HG02759 (cell line): ENCODE data around the gene GBA2.

Source experiments
- ATAC-seq: cut with Tn5 transposase; IDR thresholded peaks from one replicate; pipeline ENCODE4 v1.9.1; 2021; ENCODE audit warnings: mild to moderate bottlenecking, moderate library complexity; ENCODE audit not compliant: unreplicated experiment

Gene GBA2

DNA sequence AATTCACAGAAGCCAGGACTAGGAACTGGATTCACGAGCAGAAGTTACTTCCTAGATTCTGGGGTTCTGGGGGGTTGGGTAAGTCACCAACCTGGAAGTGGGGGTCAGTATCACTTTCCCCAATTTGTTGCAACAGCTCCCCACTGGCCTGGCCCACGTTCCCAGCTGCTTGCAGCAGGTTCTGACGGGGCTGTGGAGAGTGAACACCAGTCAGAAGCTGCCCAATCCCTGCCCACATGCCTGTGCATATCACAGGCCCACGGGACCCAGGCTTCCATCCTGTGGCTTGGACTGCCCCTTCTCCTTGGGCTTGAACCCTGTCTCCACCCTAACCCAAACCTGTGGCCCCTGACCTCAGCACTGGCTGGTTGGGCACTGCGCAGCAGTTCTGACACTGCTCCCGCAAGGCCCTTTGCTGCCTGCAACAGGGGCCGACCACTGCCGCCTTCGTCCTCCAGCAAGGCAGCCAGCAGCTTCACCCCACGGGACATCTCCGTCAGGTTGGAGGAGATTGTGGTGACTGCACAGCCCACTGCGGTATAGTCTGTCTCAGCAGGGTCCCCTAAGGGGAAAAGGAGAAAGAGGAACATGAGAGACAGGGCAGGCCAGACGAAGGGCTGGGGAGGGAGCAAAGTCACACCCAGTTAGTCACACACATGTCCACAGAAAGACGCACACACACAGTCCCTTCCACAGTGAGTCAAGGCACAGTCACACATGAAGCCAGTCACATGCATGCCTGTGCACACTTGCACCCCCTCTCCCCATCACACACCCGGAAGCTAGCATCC is 30.1 kb downstream of the GBA2 start:
- no peak for ATAC-seq

- no peak for ATAC-seq
Measured at GRCh38 chr9:35717132-35717870, 31.7 kb downstream of the GBA2 start.

DNA sequence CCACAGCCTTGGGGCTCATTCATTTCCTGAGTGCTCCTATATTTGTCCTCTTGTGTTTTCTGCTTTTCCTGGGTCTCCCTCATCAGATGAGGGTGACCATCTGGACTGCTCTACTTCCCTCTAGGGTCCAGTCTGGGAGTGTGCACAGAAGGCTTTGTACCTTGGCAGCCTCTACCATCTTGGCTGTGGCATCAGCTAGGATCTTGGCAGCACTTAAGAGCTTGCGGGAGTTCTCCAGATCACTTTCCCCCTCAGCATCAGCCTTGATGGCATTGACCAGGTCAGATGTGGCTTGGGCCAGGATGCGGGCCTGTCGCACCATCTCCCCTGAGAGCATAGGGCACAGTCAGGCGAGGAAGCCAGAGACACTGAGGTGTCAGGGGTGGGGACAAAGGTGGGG is 32.8 kb downstream of the GBA2 start:
- no peak for ATAC-seq

DNA sequence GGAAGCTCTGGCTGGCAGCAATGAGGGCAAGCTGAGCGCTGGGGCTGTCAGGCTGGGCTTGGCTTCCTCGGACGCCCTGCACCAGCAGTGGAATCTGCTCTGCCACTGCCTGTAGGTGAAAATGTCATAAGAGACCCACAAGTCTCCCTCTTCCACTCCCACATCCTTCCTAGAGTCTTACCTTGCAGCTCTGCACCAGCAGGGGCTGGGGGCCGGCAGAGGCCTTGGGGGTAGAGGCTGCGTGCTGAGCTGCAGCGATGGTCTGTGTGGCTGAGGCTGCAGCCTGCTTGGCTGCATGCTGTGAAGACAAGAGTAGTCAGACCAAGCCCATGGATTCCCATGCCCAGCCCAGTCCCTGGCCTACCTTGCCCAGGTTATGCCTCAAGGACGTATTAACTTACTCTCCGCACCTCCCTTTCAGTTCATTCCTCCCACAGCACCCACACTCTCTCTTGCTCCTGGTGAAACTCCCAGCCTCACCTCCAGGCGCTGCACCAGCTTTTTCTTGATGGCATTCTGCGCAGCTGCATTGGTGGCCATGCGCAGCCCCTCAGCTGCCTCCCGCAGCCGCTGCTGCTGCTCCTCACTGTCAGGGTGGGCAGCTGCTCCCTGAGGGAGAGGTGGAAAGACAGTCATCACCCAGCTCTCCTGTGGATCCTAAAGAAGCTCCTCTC is 34.3 kb downstream of the GBA2 start:
- no peak for ATAC-seq

DNA sequence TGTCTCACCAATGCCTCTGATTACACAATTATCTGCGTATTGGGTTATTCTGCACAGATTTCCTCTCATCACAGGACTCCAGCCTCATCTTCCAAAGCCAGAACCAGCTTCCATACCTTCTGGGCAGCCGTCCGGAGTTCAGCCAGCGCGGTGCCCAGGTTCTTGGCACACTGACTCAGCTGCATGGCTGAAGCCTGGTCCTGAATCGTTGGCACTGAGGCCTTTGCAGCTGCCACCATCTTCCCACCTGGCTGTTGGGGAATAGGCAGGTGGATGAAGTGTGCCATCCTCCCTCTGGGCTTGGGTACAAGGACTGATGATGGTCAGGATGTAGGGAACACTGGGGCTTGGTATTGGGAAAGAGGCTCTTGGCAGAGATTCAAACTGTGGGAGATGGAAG is 34.9 kb downstream of the GBA2 start:
- no peak for ATAC-seq

DNA sequence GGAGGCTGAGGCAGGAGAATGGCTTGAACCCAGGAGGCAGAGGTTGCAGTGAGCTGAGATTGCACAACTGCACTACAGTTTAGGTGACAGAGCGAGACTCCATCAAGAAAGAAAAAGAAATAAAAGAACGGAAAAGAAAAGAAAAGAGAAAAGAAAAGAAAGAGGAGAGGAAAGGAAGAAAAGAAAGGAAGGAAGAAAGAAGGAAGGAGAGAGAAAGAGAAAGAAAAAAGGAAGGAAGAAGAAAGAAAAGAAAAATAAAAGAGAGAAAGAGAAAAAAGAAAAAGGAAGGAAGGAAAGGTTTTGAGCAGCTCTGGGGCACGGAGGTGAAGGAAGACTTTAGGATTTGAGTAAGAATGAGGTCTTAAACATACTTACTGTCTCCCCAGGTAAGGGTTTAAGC is 35.5 kb downstream of the GBA2 start:
- ATAC-seq: no peak

DNA sequence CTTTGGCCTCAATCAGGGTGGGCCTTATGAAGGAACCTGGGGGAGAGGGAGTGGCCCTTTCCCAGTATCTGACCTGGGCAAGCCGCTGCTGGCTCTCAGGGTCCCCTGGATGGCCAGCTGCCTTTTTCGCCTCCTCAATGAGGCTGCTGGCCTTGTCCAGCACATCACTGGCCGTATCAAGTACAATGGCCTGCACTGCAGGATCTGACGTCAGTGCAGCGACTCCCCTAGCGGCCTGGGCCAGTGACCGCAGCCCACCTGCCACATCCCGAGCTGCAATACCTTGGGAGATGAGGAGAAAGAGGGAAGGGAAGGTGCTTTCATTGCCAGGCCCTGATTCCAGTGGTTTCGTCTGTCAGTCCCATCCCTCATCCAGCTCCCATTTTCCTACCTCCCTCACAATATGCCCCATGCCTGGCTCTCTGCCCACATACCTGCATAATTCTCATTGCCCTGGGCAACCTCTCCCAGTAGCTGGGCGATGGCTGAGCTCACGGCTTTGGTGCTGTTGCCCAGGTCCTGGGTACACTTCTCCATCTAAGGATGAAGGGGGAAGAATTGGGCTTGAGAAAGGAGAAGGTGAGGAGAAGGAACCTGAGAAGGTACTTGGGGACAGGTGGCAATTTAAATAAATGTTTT is 36.1 kb downstream of the GBA2 start:
- no peak for ATAC-seq

- no peak for ATAC-seq
Measured at GRCh38 chr9:35711501-35712428, 37.3 kb downstream of the GBA2 start.

DNA sequence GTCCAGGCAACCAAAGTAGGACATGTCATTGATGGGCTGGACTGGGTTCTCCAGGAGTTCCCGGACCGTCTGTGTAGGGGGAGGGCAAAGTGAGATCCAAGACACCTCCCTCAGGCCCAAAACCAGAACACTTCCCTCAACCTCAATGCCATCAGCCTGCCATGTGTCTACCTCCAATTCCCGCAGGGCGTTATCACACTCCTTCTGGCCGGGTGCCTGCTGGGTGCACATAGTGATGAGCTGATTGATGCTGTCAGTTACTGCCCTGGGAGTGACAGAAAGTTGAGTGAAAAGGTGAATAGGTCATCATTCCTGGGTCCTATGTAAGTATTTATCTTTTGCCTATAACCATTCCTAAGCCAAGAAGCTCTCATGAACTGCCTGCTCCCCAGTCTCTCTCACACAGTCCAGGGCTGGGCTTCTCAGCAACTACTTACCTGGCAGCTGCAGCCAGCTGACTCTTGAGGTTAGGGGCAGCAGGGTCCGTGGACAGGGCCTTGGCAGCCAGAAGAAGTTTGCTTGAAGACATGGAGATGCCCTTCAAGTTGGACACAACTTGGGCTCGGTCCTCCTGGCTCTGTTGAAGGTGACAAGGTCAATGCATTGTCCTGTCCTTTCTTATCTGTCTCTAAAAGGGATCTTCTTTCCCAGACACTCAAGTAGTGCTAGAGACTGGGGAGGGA is 38.1 kb downstream of the GBA2 start:
- no peak for ATAC-seq

- ATAC-seq: no peak
Measured at GRCh38 chr9:35708146-35708545, 40.9 kb downstream of the GBA2 start.

DNA sequence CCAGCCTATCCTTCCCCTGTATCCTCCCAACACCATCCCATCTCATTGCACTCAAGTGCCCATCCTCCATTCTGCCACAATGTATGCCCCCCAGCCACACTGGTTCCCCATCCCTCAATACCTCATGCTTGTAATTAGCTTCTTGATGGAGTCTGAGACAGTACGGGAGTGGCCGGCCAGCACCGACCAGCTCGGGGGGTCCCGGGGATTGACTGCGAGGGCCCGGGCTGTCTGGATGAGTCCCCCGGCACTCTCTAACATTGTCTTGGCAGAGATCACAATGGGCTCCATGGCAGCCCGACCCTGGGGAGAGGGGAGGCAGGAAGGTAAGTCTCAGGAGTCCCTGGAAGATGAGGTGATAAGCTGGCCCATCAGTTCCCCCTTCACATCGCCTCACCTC is 42.1 kb downstream of the GBA2 start:
- ATAC-seq: no peak

GRCh38 chr9:35705836-35706430 is 43.1 kb downstream of the GBA2 start:
- ATAC-seq: no peak

DNA sequence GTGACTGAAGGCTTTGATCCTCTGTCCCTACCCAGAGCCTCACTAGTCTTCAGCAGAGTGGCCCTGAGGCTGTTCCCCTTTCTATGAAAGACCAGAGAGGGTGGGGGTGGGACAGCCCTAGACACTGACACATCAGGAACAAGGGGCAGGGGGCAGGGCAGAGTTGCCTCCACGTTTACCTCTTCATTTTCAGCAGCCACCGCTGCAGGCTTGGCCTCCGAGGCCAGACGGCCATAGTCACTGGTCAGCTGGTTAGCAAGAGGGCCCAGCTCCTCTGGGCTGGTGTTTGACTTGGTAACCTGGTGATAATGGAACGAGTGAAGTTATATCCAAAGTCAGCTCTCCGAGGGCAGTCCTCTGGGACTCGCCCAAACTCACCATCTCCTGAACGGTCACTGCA is 43.7 kb downstream of the GBA2 start:
- no peak for ATAC-seq

DNA sequence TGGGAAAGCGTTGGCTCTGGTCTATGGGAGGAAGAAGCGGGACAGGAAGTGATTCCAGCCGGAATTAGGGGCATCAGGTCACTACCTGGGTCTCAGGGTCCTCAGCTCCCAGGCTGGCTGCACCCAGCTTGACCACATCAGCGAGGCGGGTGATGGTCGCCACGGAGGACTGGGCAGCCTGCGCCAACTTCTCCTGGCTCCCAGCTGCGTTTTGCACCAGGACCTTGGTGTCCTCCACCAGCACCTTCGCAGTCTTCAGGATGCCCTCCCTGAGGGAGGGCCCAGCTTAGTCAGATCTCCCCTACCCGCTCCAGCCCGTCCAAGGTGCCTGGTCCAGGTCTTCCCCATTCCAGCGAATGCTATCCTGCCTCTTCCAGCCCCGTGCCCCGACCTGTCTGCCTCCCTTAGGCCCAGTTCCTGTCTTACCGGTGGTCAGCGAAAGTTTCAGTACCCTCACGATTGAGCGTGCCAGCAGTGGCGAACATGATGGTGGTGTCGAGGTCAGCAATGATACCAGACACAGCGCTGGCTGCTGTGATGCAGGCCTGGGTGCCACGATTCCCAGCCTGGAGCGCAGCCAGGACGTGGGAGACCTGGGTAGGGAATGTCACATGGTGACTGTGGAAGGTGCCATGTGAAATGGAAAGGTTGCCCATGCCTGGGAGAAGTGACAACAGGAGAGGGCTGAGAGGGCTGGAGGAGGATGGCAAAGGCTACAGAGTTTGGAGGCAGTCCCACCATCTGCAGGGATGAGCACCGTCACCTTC is 44.9 kb downstream of the GBA2 start:
- ATAC-seq: no peak

GRCh38 chr9:35702696-35703095 is 46.3 kb downstream of the GBA2 start:
- ATAC-seq: no peak

DNA sequence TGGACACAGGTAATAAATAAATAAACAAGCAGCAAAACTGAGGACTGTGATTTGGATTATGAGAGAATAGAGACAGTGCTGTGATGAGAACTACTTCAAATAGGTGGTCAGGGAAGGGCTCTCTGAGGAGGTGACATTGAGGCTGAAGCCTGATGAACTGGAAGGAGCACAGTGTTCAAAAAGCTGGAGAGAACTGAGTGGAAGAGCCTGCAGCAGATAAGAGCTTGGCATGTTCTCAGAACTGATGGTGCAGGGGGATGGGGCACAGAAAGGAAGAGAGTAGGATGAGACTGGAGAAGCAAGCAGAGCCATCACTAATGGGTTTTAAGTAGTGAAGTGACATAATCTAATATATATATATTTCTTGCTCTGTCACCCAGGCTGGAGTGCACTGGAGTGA is 48.1 kb downstream of the GBA2 start:
- ATAC-seq: no peak

DNA sequence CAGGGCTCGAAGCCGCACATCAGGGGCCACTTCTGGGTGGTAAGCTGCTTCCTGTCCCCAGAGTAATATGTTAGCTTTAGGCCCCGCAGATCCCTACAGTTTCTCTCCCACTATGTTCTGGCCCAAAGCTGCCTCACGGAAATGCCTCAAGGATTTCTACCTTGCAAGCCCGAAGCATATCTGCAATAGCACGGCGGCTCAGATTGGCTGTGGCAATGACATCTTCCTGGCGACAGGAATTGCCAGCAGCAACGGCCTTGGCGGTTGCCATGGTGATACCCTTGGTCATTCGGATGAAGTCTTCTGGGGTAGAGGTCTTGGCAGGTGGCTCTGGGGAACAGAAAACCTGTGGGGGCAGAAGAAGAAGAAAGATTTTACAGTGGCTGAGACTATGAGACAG is 49.0 kb downstream of the GBA2 start:
- ATAC-seq: no peak

DNA sequence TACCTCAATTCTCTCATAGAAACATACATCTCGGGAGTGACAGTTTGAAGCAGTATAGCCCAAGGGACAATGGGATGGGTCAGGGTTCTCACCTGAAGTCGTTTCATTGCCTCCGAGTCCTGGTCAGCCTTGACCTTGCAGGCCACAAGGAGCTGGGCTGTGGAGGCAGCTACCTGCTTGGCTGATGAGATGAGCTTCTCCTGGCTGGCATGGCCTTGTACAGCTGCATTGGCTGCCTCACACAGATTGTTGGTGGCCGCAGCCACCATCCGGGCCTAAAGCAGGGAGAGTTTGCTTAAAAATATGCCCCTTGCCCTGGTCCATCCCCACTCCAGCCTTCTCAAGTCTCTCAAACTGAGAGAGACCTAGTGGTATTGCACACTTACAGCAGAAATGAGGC is 50.8 kb downstream of the GBA2 start:
- ATAC-seq: no peak

- ATAC-seq: no peak
Measured at GRCh38 chr9:35697486-35697885, 51.5 kb downstream of the GBA2 start.
